ENCODE results near the gene CHPF2.

DNA sequence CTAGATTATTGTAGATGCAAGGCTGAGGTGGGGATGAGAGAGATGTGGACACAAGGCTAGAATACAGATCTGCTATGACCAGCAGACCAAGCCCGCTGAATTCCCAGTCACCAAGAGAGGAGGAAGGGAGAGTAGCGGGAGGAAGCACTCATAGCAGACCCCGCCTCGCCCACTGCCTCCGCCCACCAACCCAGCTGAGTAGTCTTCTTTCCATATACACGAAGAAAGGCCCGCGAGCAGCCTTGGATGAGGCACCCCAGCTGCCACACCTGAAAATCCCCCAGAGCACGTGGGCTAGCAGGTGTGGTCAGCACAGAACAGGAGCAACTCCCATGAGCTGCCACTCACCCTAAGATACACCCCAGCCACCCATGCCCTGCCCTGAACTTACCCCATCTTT lies 14.1 kb upstream of the CHPF2 start:
- TF ChIP-seq, protein P1, sequence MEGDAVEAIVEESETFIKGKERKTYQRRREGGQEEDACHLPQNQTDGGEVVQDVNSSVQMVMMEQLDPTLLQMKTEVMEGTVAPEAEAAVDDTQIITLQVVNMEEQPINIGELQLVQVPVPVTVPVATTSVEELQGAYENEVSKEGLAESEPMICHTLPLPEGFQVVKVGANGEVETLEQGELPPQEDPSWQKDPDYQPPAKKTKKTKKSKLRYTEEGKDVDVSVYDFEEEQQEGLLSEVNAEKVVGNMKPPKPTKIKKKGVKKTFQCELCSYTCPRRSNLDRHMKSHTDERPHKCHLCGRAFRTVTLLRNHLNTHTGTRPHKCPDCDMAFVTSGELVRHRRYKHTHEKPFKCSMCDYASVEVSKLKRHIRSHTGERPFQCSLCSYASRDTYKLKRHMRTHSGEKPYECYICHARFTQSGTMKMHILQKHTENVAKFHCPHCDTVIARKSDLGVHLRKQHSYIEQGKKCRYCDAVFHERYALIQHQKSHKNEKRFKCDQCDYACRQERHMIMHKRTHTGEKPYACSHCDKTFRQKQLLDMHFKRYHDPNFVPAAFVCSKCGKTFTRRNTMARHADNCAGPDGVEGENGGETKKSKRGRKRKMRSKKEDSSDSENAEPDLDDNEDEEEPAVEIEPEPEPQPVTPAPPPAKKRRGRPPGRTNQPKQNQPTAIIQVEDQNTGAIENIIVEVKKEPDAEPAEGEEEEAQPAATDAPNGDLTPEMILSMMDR (IDR thresholded peaks at IDR 0.05), result no peak
- TF ChIP-seq POLR2A (IDR thresholded peaks at IDR 0.05) (no peak), POLR2AphosphoS5 (IDR thresholded peaks at IDR 0.05) (no peak)

All from breast epithelium (tissue), 3 donors.